Measurements from ENCODE around the gene DAAM1.

The DAAM1 gene

GRCh38 chr14:59358784-59359183, 170.3 kb downstream of the DAAM1 start:
- TF ChIP-seq, protein P1, sequence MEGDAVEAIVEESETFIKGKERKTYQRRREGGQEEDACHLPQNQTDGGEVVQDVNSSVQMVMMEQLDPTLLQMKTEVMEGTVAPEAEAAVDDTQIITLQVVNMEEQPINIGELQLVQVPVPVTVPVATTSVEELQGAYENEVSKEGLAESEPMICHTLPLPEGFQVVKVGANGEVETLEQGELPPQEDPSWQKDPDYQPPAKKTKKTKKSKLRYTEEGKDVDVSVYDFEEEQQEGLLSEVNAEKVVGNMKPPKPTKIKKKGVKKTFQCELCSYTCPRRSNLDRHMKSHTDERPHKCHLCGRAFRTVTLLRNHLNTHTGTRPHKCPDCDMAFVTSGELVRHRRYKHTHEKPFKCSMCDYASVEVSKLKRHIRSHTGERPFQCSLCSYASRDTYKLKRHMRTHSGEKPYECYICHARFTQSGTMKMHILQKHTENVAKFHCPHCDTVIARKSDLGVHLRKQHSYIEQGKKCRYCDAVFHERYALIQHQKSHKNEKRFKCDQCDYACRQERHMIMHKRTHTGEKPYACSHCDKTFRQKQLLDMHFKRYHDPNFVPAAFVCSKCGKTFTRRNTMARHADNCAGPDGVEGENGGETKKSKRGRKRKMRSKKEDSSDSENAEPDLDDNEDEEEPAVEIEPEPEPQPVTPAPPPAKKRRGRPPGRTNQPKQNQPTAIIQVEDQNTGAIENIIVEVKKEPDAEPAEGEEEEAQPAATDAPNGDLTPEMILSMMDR (IDR thresholded peaks at IDR 0.05; ENCODE audit: low read depth, low read length, missing control alignments), result no peak
- no peak overlapping the region for H3K4me3 ChIP-seq (ENCODE audit: low read depth, low read length)
- DNase-seq (ENCODE audit: low read depth), result no peak

GRCh38 chr14:59359431-59360124, 171.1 kb downstream of the DAAM1 start:
- no peak for DNase-seq (ENCODE audit: low read depth)
- TF ChIP-seq, protein P1 (IDR thresholded peaks at IDR 0.05; ENCODE audit: low read depth, low read length, missing control alignments), result no peak
- no peak overlapping the region for H3K4me3 ChIP-seq (ENCODE audit: low read depth, low read length)

- TF ChIP-seq, protein P1 (IDR thresholded peaks at IDR 0.05; ENCODE audit: low read depth, low read length, missing control alignments), result no peak
- no peak overlapping the region for H3K4me3 ChIP-seq (ENCODE audit: low read depth, low read length)
- no peak for DNase-seq (ENCODE audit: low read depth)
These were observed 171.8 kb downstream of the DAAM1 start for GRCh38 chr14:59360233-59360632.

- H3K4me3 ChIP-seq (ENCODE audit: low read depth, low read length), result no peak overlapping the region; the same call in 1 of the 2 replicates
- DNase-seq (ENCODE audit: low read depth), result peak; percentile 27
- TF ChIP-seq, protein P1 (IDR thresholded peaks at IDR 0.05; ENCODE audit: low read depth, low read length, missing control alignments), result no peak
These were observed 172.7 kb downstream of the DAAM1 start for GRCh38 chr14:59360923-59361794.

GRCh38 chr14:59362513-59362912, 174.0 kb downstream of the DAAM1 start:
- TF ChIP-seq, protein P1 (IDR thresholded peaks at IDR 0.05; ENCODE audit: low read depth, low read length, missing control alignments), result no peak
- H3K4me3 ChIP-seq (ENCODE audit: low read depth, low read length), result no peak overlapping the region
- DNase-seq (ENCODE audit: low read depth), result no peak

- no peak for DNase-seq (ENCODE audit: low read depth)
- TF ChIP-seq, protein P1 (IDR thresholded peaks at IDR 0.05; ENCODE audit: low read depth, low read length, missing control alignments), result no peak
- no peak overlapping the region for H3K4me3 ChIP-seq (ENCODE audit: low read depth, low read length)
These were observed 175.2 kb downstream of the DAAM1 start for GRCh38 chr14:59363531-59364226.
